A549 (cell line): ENCODE results near the gene BANF2. TPM values are rescaled to one million over a fixed set of nuclear protein-coding genes. Genes with fewer than 3 reads are reported as not detected.

Experiments
- ATAC-seq, 2 experiments: fragments of 200-7000 bp in 1 of 2; fragments of >200 bp in 1 of 2; cut with Nextera tagmentation in 1 of 2; cut with Tn5 transposase in 1 of 2; 3 replicates each; pipeline versions ENCODE4 v1.8.0 to v1.9.1; 2018 to 2020; ENCODE audit warnings: mild to moderate bottlenecking in 1 of 2, moderate library complexity in 1 of 2
- CTCF ChIA-PET: fragments of 300-600 bp; sonication (Branson Sonifier 250); formaldehyde crosslinking; extraction: SDS; loops from one replicate; lab custom pipeline; 2021; ENCODE audit warnings: antibody characterized with exemption, inconsistent platforms; lab: Yijun Ruan, JAX
- POLR2A ChIA-PET: fragments of 350-600 bp; formaldehyde crosslinking; extraction: SDS; loops from one replicate; lab custom pipeline; 2021; ENCODE audit warnings: antibody characterized with exemption, inconsistent platforms; lab: Yijun Ruan, JAX
- DNase-seq, 2 experiments: peaks; one replicate each; pipeline versions ENCODE4 v3.0.0 to v3.0.0-alpha.2; 2011 to 2016; ENCODE audit warnings: low read depth in 1 of 2, low spot score in 1 of 2
- FAIRE-seq: peaks from 2 replicates; lab custom pipeline; 2011; peaks lifted over from hg19 to GRCh38; lab: Jason Lieb, UNC
- H3K27ac ChIP-seq, 2 experiments: fragments of >200 bp; sonication (Bioruptor Twin); formaldehyde crosslinking; 3 replicates each; pipeline ENCODE4 v1.5.1; 2016 to 2017
- H3K4me1 ChIP-seq: fragments of >200 bp; sonication (Bioruptor Twin); formaldehyde crosslinking; 3 replicates; pipeline ENCODE4 v1.6.1; 2016
- H3K4me2 ChIP-seq: fragments of >200 bp; sonication (Bioruptor Twin); formaldehyde crosslinking; 3 replicates; pipeline ENCODE4 v1.6.1; 2016
- H3K4me3 ChIP-seq: fragments of >200 bp; sonication (Bioruptor Twin); formaldehyde crosslinking; 3 replicates; pipeline ENCODE4 v1.5.1; 2016
- H3K9me3 ChIP-seq: fragments of >200 bp; sonication (Bioruptor Twin); formaldehyde crosslinking; 3 replicates; pipeline ENCODE4 v1.6.1; 2016
- BHLHE40 ChIP-seq: IDR thresholded peaks from 2 replicates; pipeline ENCODE4 v1.6.1; 2012; ENCODE audit warnings: low read depth, low read length, inconsistent platforms
- CBX2 ChIP-seq: fragments of 200-600 bp; sonication (generic); IDR thresholded peaks from 2 replicates; pipeline ENCODE4 v1.6.1; 2016; ENCODE audit warnings: low read depth, mild to moderate bottlenecking, borderline replicate concordance
- CEBPB ChIP-seq, 2 experiments: fragments of >200 bp in 1 of 2; sonication (Bioruptor Twin) in 1 of 2; formaldehyde crosslinking in 1 of 2; IDR thresholded peaks; 2 replicates each; pipeline ENCODE4 v1.6.1; 2012 to 2016
- CHD2 ChIP-seq: fragments of 150-350 bp; IDR thresholded peaks from 2 replicates; pipeline ENCODE4 v1.6.1; 2014; ENCODE audit warnings: low read length; ENCODE audit not compliant: partially characterized antibody
- EHF ChIP-seq: fragments of 250-450 bp; sonication (Bioruptor Pico); IDR thresholded peaks from 2 replicates; pipeline ENCODE4 v1.5.0; 2020; ENCODE audit warnings: mild to moderate bottlenecking
- EP300 ChIP-seq, 2 experiments: fragments of >200 bp; sonication (Bioruptor Twin); formaldehyde crosslinking; IDR thresholded peaks; 2 replicates in 1 of 2; 3 replicates in 1 of 2; pipeline ENCODE4 v1.6.1; 2016 to 2017
- ESRRA ChIP-seq: fragments of 150-350 bp; IDR thresholded peaks from 2 replicates; pipeline ENCODE4 v1.6.1; 2014; ENCODE audit warnings: mild to moderate bottlenecking, low read length, borderline replicate concordance
- FOSB ChIP-seq: fragments of 250-450 bp; sonication (Bioruptor Pico); IDR thresholded peaks from 2 replicates; pipeline ENCODE4 v1.5.0; 2020; ENCODE audit warnings: mild to moderate bottlenecking, moderate library complexity
- FOXS1 ChIP-seq: fragments of 250-450 bp; sonication (Bioruptor Pico); IDR thresholded peaks from 2 replicates; pipeline ENCODE4 v1.5.0; 2020; ENCODE audit warnings: mild to moderate bottlenecking, moderate library complexity
- HEYL ChIP-seq: fragments of 250-450 bp; sonication (Bioruptor Pico); IDR thresholded peaks from 2 replicates; pipeline ENCODE4 v1.8.0; 2021; ENCODE audit warnings: mild to moderate bottlenecking, moderate library complexity
- HOXB5 ChIP-seq: fragments of 250-450 bp; sonication (Bioruptor Pico); IDR thresholded peaks from 2 replicates; pipeline ENCODE4 v1.5.0; 2020; ENCODE audit warnings: mild to moderate bottlenecking, moderate library complexity
- JUNB ChIP-seq: fragments of >200 bp; sonication (Bioruptor Twin); formaldehyde crosslinking; IDR thresholded peaks from 2 replicates; pipeline ENCODE4 v1.6.1; 2016
- MAX ChIP-seq: IDR thresholded peaks from 2 replicates; pipeline ENCODE4 v1.6.1; 2012
- MAZ ChIP-seq: fragments of 150-350 bp; IDR thresholded peaks from 2 replicates; pipeline ENCODE4 v1.6.1; 2014; ENCODE audit warnings: antibody characterized with exemption, low read depth, low read length, borderline replicate concordance
- MYC ChIP-seq: IDR thresholded peaks from 2 replicates; pipeline ENCODE4 v1.6.1; 2012; ENCODE audit warnings: mild to moderate bottlenecking, inconsistent platforms, low read length, improper control_type of control experiment, borderline replicate concordance
- NR3C1 ChIP-seq: fragments of >200 bp; sonication (Bioruptor Twin); formaldehyde crosslinking; IDR thresholded peaks from 3 replicates; pipeline ENCODE4 v1.6.1; 2017
- PHF8 ChIP-seq: fragments of 200-600 bp; sonication (generic); IDR thresholded peaks from 2 replicates; pipeline ENCODE4 v1.6.1; 2016; ENCODE audit warnings: low read depth, mild to moderate bottlenecking, antibody characterized with exemption, moderate library complexity, borderline replicate concordance
- RAD21 ChIP-seq, 2 experiments: fragments of >200 bp in 1 of 2; sonication (Bioruptor Twin) in 1 of 2; formaldehyde crosslinking in 1 of 2; IDR thresholded peaks in 1 of 2; conservative IDR thresholded peaks in 1 of 2; 2 replicates in 1 of 2; 3 replicates in 1 of 2; pipeline ENCODE4 v1.6.1; 2012 to 2018; ENCODE audit warnings: inconsistent platforms in 1 of 2
- RCOR1 ChIP-seq: fragments of 150-350 bp; IDR thresholded peaks from 2 replicates; pipeline ENCODE4 v1.6.1; 2014; ENCODE audit warnings: antibody characterized with exemption, low read length, low read depth
- RNF2 ChIP-seq: fragments of 200-600 bp; sonication (generic); IDR thresholded peaks from 2 replicates; pipeline ENCODE4 v1.6.1; 2016; ENCODE audit warnings: low read depth, mild to moderate bottlenecking, antibody characterized with exemption, moderate library complexity, borderline replicate concordance
- TP53 ChIP-seq: fragments of 250-450 bp; sonication (Bioruptor Pico); IDR thresholded peaks from 2 replicates; pipeline ENCODE4 v1.5.0; 2021; ENCODE audit warnings: mild to moderate bottlenecking, moderate library complexity
- WGBS: methylation state at CpG from one replicate; pipeline ENCODE4 v1.1.6; 2017; ENCODE audit errors: missing lambda C conversion rate; 5-methylcytosine and 5-hydroxymethylcytosine counted together
- polyA plus RNA-seq, 4 experiments: library from polyadenylated mRNA; depleted of rRNA in 3 of 4; stranded (reverse); fragments of >200 nt; fragmentation: RNase III in 1 of 4; extraction: RNeasy Plus Mini Kit Qiagen cat#74134 plus additional on column Dnase treatment in 1 of 4; gene quantifications; 2 replicates in 3 of 4; 3 replicates in 1 of 4; pipeline ENCODE4 v1.2.3, GENCODE V29; 2011 to 2017
- TF ChIP-seq, protein P1 (sequence below): fragments of 450-650 bp; IDR thresholded peaks from 2 replicates; pipeline ENCODE4 v1.6.1; 2014; ENCODE audit warnings: antibody characterized with exemption
- TF ChIP-seq, protein P2 (sequence below): IDR thresholded peaks from 2 replicates; pipeline ENCODE4 v1.6.1; 2012
- TF ChIP-seq, protein P3 (sequence below): fragments of 250-450 bp; sonication (Bioruptor Pico); IDR thresholded peaks from 2 replicates; pipeline ENCODE4 v1.5.0; 2020; ENCODE audit warnings: low read depth, mild to moderate bottlenecking, moderate library complexity
- TF ChIP-seq, protein P4 (sequence below): fragments of 150-350 bp; IDR thresholded peaks from 2 replicates; pipeline ENCODE4 v1.6.1; 2014; ENCODE audit warnings: low read depth, mild to moderate bottlenecking, low read length

The BANF2 gene
- polyA plus RNA-seq, 2 of the 4 experiments (the other 2 are of a cell fraction) = not detected

GRCh38 chr20:17688965-17689364, 10.8 kb upstream of the BANF2 start:
- FAIRE-seq = no peak
- TF ChIP-seq FOSB (CRISPR knock-in tag) (no peak), RCOR1 (no peak)
- WGBS = 9% methylated on average over 2 of the region's 2 CpGs

DNA sequence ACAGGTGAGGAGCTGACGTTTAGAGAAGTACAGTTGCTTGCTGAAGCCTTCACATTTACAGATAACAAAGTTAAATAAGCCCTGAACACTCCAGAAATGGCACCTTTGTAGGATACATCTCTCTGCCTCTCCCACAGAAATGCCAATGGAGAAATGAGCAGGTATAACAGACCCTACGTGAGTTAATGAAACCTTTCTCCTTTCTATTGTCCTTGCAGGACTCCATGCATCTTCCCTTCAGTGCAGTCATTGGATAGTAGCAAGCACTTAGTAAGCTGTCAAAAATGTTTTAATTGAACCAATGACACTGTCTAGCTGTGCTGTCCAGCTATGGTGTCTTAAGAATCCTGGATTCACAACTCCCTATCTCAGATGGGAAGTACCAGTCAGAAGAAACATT, 9.6 kb upstream of the BANF2 start:
- 33% methylated on average over 2 of the region's 2 CpGs for WGBS
- no peak for FAIRE-seq
- ATAC-seq = no peak
- no peak for DNase-seq
- H3K4me3 ChIP-seq = no peak overlapping the region
- ChIA-PET CTCF (interaction anchor here (1.2 to 3.5 kb wide), 4 partner anchors 8 to 194 kb away, joined by 3 to 51 read pairs (median 6); partner anchors contain the start of genes BANF2 and RRBP1), POLR2A (no interaction called here)
- peaks cover 24% of the 10 kb centered on the region for H3K9me3 ChIP-seq
- no peak for TF ChIP-seq NR3C1
- TF ChIP-seq MAX = no peak
- H3K4me2 ChIP-seq = no peak overlapping the region
- no peak overlapping the region for H3K27ac ChIP-seq
- H3K4me1 ChIP-seq = no peaks in the 10 kb centered on the region

More at GRCh38 chr20:17688965-17689364, 10.8 kb upstream of the BANF2 start:
- CTCF ChIA-PET = interaction anchor here (0.9 to 3.2 kb wide), 8 partner anchors 9 to 307 kb away, joined by 3 to 10 read pairs (median 3); partner anchors contain the start of gene BANF2
- Histone ChIP-seq H3K4me1 (peaks cover 3% of the 10 kb centered on the region; the same call in 1 of the 3 replicates), H3K4me2 (no peak overlapping the region), H3K27ac (no peak overlapping the region), H3K9me3 (peaks cover 24% of the 10 kb centered on the region), H3K4me3 (no peak overlapping the region)
- POLR2A ChIA-PET = no interaction called here
- ATAC-seq = no peak
- DNase-seq = no peak

DNA sequence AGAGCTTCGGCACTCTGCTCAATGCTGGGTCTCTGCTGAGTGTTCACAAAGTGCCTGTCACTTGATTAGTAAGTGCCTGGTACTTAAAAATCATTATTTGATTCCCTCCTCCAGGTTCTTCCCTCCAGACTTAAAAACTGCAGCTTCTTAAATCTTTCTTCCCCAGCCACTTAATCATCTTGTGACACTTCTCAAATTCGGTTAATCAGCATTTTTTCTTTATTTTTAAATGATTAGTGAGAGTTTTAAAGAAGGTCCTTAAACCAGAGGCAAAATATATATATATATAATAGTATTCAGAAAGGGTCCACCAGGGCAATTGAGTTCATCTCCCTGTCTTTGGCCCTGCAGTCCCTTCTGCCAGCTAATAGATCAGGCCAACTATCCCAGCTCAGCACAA, 8.0 kb upstream of the BANF2 start:
- Histone ChIP-seq H3K27ac (no peak overlapping the region), H3K9me3 (peaks cover 13% of the 10 kb centered on the region), H3K4me1 (no peaks in the 10 kb centered on the region), H3K4me3 (no peak overlapping the region), H3K4me2 (no peak overlapping the region)
- ChIA-PET CTCF (interaction anchor here (1.4 to 3.5 kb wide), 4 partner anchors 8 to 304 kb away, joined by 4 to 51 read pairs (median 9); partner anchors contain the start of genes BANF2 and RRBP1), POLR2A (interaction anchor here (1.2 kb wide), 1 partner anchor 9 kb away, joined by 6 read pairs; no protein-coding TSS in a partner anchor)
- ATAC-seq = no peak
- 35% methylated on average over 2 of the region's 2 CpGs for WGBS
- no peak for FAIRE-seq
- TF ChIP-seq RNF2 (no peak), FOXS1 (no peak), ESRRA (no peak), CBX2 (no peak), CEBPB (IDR thresholded peaks at IDR 0.05) (no peak), CHD2 (no peak)
- TF ChIP-seq, protein P1, sequence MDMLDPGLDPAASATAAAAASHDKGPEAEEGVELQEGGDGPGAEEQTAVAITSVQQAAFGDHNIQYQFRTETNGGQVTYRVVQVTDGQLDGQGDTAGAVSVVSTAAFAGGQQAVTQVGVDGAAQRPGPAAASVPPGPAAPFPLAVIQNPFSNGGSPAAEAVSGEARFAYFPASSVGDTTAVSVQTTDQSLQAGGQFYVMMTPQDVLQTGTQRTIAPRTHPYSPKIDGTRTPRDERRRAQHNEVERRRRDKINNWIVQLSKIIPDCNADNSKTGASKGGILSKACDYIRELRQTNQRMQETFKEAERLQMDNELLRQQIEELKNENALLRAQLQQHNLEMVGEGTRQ = no peak
- no peak for DNase-seq

DNA sequence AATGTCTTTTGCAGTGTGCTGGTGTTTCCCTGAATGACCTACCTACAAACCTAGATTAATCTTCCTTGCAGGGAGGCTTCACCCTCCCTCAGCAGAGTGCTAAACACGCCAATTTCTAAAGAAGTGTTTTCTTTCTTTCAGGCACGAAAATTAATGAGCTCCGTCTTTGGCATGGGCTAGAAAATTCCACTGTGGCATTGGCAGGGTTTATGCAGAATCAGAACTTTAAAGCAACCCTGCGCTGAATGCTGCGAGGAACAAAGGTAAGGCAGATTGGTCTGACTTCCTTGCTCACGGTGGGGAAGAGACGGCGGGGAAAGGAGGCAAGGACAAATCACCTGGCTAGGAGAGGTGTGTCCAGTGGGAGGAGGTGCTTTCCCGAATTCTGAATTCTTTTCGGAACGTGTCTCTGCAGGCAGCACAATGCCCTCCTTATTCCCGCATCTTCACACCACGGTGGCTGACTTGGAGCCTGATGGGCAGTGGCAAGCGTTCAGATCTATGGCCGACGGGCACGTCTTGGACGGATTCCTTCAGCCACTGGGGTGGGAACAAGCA, 6.2 kb upstream of the BANF2 start:
- CTCF ChIA-PET = interaction anchor here (3.0 to 3.5 kb wide), 2 partner anchors 11 kb away, joined by 10 to 51 read pairs; partner anchors contain the start of gene RRBP1
- FAIRE-seq (no peak), DNase-seq (no peak), ATAC-seq (no peak)
- Histone ChIP-seq H3K9me3 (no peaks in the 10 kb centered on the region), H3K4me3 (no peak overlapping the region), H3K4me1 (no peaks in the 10 kb centered on the region), H3K27ac (no peak overlapping the region), H3K4me2 (no peak overlapping the region)
- POLR2A ChIA-PET = no interaction called here
- WGBS = 74% methylated on average over 18 of the region's 18 CpGs
- TF ChIP-seq EP300 (IDR thresholded peaks at IDR 0.05) (no peak), HOXB5 (CRISPR knock-in tag) (no peak), MYC (no peak), RAD21 (conservative IDR thresholded peaks at IDR 0.05 in 1 of 2, IDR thresholded peaks at IDR 0.05 in 1 of 2) (no peak), BHLHE40 (no peak), MAZ (no peak), PHF8 (no peak), JUNB (no peak), EHF (CRISPR knock-in tag) (no peak), TP53 (CRISPR knock-in tag) (no peak), HEYL (CRISPR knock-in tag) (no peak)
- TF ChIP-seq, protein P2, sequence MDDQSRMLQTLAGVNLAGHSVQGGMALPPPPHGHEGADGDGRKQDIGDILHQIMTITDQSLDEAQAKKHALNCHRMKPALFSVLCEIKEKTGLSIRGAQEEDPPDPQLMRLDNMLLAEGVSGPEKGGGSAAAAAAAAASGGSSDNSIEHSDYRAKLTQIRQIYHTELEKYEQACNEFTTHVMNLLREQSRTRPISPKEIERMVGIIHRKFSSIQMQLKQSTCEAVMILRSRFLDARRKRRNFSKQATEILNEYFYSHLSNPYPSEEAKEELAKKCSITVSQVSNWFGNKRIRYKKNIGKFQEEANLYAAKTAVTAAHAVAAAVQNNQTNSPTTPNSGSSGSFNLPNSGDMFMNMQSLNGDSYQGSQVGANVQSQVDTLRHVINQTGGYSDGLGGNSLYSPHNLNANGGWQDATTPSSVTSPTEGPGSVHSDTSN = no peak
- TF ChIP-seq, protein P3, sequence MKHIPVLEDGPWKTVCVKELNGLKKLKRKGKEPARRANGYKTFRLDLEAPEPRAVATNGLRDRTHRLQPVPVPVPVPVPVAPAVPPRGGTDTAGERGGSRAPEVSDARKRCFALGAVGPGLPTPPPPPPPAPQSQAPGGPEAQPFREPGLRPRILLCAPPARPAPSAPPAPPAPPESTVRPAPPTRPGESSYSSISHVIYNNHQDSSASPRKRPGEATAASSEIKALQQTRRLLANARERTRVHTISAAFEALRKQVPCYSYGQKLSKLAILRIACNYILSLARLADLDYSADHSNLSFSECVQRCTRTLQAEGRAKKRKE (CRISPR knock-in tag) = no peak
- TF ChIP-seq, protein P4, sequence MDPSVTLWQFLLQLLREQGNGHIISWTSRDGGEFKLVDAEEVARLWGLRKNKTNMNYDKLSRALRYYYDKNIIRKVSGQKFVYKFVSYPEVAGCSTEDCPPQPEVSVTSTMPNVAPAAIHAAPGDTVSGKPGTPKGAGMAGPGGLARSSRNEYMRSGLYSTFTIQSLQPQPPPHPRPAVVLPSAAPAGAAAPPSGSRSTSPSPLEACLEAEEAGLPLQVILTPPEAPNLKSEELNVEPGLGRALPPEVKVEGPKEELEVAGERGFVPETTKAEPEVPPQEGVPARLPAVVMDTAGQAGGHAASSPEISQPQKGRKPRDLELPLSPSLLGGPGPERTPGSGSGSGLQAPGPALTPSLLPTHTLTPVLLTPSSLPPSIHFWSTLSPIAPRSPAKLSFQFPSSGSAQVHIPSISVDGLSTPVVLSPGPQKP = no peak
